DOHH2 (cell line): Measurements from ENCODE around the gene TCF25.

ENCODE experiments used
- H3F3A ChIP-seq: fragments of 200-600 bp; sonication (generic), shearing (Covaris generic); 2 replicates; pipeline ENCODE4 v1.6.0; 2016; ENCODE audit warnings: antibody characterized with exemption, mild to moderate bottlenecking; ENCODE audit not compliant: control insufficient read depth, insufficient read depth
- H3K27ac ChIP-seq: fragments of 200-600 bp; sonication (generic); 2 replicates; pipeline ENCODE4 v1.5.1; 2014; ENCODE audit warnings: low read depth, mild to moderate bottlenecking, low read length, moderate library complexity
- H3K27me3 ChIP-seq: fragments of 200-600 bp; sonication (generic); 2 replicates; pipeline ENCODE4 v1.6.1; 2014; ENCODE audit warnings: mild to moderate bottlenecking, low read length, mixed read lengths; ENCODE audit not compliant: control insufficient read depth
- H3K36me3 ChIP-seq: fragments of 200-600 bp; sonication (generic); 2 replicates; pipeline ENCODE4 v1.6.1; 2014; ENCODE audit warnings: mild to moderate bottlenecking, low read length, moderate library complexity, mixed read lengths; ENCODE audit not compliant: control insufficient read depth
- H3K4me1 ChIP-seq: fragments of 200-600 bp; sonication (generic); 2 replicates; pipeline ENCODE4 v1.6.1; 2014; ENCODE audit warnings: mild to moderate bottlenecking, low read length, mixed read lengths; ENCODE audit not compliant: control insufficient read depth
- H3K4me2 ChIP-seq: fragments of 200-600 bp; sonication (generic); 2 replicates; pipeline ENCODE4 v1.6.0; 2014; ENCODE audit warnings: mild to moderate bottlenecking, low read length, moderate library complexity
- H3K4me3 ChIP-seq: fragments of 200-600 bp; sonication (generic); 2 replicates; pipeline ENCODE4 v1.5.1; 2014; ENCODE audit warnings: mild to moderate bottlenecking, low read length, mixed read lengths
- H3K79me2 ChIP-seq: fragments of 200-600 bp; sonication (generic); 2 replicates; pipeline ENCODE4 v1.6.1; 2014; ENCODE audit warnings: mild to moderate bottlenecking, low read length, mixed read lengths; ENCODE audit not compliant: control insufficient read depth
- H3K9me2 ChIP-seq: fragments of 200-600 bp; sonication (generic); replicated peaks from 2 replicates; pipeline ENCODE4 v1.6.1; 2014; ENCODE audit warnings: mild to moderate bottlenecking, low read length, mixed read lengths; ENCODE audit not compliant: control insufficient read depth
- H3K9me3 ChIP-seq: fragments of 200-600 bp; sonication (generic); 2 replicates; pipeline ENCODE4 v1.6.1; 2014; ENCODE audit warnings: antibody characterized with exemption, low read length, mixed read lengths; ENCODE audit not compliant: control insufficient read depth, insufficient read depth
- H4K20me1 ChIP-seq: fragments of 200-600 bp; sonication (generic); 2 replicates; pipeline ENCODE4 v1.6.0; 2014; ENCODE audit warnings: low read depth, mild to moderate bottlenecking, antibody characterized with exemption, low read length, moderate library complexity; ENCODE audit not compliant: control insufficient read depth, insufficient read depth
- EZH2phosphoT487 ChIP-seq: fragments of 200-600 bp; sonication (generic); IDR thresholded peaks from 2 replicates; pipeline ENCODE4 v1.6.1; 2017; ENCODE audit warnings: borderline replicate concordance, mild to moderate bottlenecking, antibody characterized with exemption, low read length, moderate library complexity, mixed read lengths
- TF ChIP-seq, protein P1 (sequence below): fragments of 200-600 bp; sonication (generic); IDR thresholded peaks from one replicate; pipeline ENCODE4 v1.5.1; 2014; ENCODE audit warnings: antibody characterized with exemption, mild to moderate bottlenecking, low read depth, low read length; ENCODE audit not compliant: poor library complexity, severe bottlenecking

TCF25 gene

DNA sequence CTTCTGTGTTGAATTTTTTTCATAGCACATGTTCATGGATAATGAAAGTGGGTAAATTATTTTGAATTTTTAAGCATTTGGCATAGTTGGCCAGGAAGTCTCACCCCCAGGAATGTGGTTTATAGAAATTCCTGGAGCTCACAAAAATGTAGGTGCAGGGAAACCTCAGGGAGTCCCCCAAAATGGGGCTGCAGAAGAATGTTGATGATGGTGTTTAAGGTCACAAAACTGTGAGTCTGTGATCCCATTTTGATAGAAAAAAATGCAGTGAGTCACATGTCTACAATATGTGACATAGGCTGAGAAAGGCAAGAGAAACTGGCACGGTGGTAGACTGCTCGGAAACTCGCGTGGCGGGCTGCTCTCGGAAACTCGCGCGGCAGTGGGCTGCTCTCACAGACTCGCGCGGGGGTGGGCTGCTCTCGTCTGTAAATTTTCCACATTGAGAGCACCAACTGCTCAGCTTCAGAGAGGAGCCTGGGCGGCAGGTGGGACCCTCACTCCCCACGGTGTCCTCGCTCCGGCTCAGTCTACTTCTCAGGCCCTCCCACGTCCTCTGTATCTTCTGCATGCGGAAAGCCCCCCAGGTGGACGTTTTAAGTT is 26.6 kb downstream of the TCF25 start:
- H3F3A ChIP-seq: no peaks in the 10 kb centered on the region
- peaks cover 70% of the 10 kb centered on the region for H3K36me3 ChIP-seq
- H3K27ac ChIP-seq: no peak overlapping the region
- no peaks in the 10 kb centered on the region for H3K27me3 ChIP-seq
- H3K4me3 ChIP-seq: no peak overlapping the region
- H4K20me1 ChIP-seq: no peaks in the 10 kb centered on the region
- H3K4me1 ChIP-seq: no peaks in the 10 kb centered on the region
- no peaks in the 10 kb centered on the region for H3K9me2 ChIP-seq
- H3K9me3 ChIP-seq: no peaks in the 10 kb centered on the region
- TF ChIP-seq, protein P1, sequence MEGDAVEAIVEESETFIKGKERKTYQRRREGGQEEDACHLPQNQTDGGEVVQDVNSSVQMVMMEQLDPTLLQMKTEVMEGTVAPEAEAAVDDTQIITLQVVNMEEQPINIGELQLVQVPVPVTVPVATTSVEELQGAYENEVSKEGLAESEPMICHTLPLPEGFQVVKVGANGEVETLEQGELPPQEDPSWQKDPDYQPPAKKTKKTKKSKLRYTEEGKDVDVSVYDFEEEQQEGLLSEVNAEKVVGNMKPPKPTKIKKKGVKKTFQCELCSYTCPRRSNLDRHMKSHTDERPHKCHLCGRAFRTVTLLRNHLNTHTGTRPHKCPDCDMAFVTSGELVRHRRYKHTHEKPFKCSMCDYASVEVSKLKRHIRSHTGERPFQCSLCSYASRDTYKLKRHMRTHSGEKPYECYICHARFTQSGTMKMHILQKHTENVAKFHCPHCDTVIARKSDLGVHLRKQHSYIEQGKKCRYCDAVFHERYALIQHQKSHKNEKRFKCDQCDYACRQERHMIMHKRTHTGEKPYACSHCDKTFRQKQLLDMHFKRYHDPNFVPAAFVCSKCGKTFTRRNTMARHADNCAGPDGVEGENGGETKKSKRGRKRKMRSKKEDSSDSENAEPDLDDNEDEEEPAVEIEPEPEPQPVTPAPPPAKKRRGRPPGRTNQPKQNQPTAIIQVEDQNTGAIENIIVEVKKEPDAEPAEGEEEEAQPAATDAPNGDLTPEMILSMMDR: no peak
- no peak for TF ChIP-seq EZH2phosphoT487
- H3K79me2 ChIP-seq: no peaks in the 10 kb centered on the region
- H3K4me2 ChIP-seq: no peak overlapping the region

DNA sequence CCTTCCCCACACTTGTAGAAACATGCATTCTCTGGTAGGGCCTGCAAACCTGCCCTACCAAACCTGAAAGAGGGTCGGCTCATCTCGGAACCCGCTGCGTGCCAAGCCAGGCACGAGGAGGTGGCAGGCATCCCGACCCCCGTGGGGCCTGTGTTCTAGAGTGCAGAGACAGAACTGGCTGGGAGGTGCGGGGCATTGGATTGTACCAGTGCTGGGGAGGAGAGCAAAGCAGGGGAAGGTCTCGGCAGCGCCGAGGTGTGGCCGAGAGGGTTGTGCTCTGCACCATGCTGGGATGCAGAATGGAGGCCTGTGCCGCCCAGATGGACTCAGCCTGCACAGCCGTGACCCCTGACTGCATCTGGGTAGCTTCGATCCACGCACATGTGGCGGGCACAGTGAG is 27.5 kb downstream of the TCF25 start:
- Histone ChIP-seq H3K4me1 (no peaks in the 10 kb centered on the region), H4K20me1 (no peaks in the 10 kb centered on the region), H3K4me3 (no peak overlapping the region), H3K36me3 (peaks cover 71% of the 10 kb centered on the region), H3K9me2 (no peaks in the 10 kb centered on the region), H3K27ac (no peak overlapping the region), H3K9me3 (no peaks in the 10 kb centered on the region), H3K4me2 (no peak overlapping the region), H3F3A (no peaks in the 10 kb centered on the region; the same call in 1 of the 2 replicates), H3K79me2 (no peaks in the 10 kb centered on the region), H3K27me3 (no peaks in the 10 kb centered on the region)
- no peak for TF ChIP-seq EZH2phosphoT487
- TF ChIP-seq, protein P1: no peak

DNA sequence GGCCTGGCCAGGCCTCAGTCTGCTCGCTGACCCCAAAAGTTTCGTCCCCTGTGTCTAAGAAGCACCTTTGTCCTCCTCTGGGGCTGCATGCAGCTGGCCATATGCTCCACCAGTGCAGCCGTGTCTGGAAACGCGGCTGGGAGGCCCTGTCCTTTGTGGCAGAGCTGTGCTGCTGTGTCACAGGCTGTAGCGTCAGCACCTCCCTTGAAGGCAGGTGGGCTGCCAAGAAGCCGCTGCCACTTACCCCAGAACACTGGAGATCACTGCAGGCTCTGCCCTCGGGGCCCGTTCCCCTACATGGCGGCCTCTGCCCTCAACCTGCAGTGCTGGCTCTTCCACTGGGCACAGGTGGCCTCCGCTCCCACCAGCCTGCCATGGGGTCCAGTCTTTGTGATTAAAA is 29.6 kb downstream of the TCF25 start:
- H3K4me1 ChIP-seq: no peaks in the 10 kb centered on the region
- no peaks in the 10 kb centered on the region for H3K79me2 ChIP-seq
- H3K27me3 ChIP-seq: no peaks in the 10 kb centered on the region
- peaks cover 77% of the 10 kb centered on the region for H3K36me3 ChIP-seq
- H3K27ac ChIP-seq: no peak overlapping the region
- H3K9me2 ChIP-seq: no peaks in the 10 kb centered on the region
- H3K9me3 ChIP-seq: peaks cover 3% of the 10 kb centered on the region; the same call in 1 of the 2 replicates
- no peaks in the 10 kb centered on the region for H4K20me1 ChIP-seq
- H3K4me2 ChIP-seq: no peak overlapping the region
- no peaks in the 10 kb centered on the region; the same call in 1 of the 2 replicates for H3F3A ChIP-seq
- no peak overlapping the region for H3K4me3 ChIP-seq
- TF ChIP-seq, protein P1: no peak
- no peak for TF ChIP-seq EZH2phosphoT487
